Kidney tubule cell (primary cell): ENCODE data around the gene KLRG1.

Source experiments
- DNase-seq: peaks from one replicate; pipeline ENCODE4 v3.0.0-alpha.2; 2018; ENCODE audit warnings: low spot score

The KLRG1 gene

GRCh38 chr12:9040484-9041186 is 51.3 kb downstream of the KLRG1 start:
- DNase-seq: no peak

GRCh38 chr12:9041321-9041720 is 52.0 kb downstream of the KLRG1 start:
- peak; percentile 10 for DNase-seq

GRCh38 chr12:9043766-9044165 is 54.4 kb downstream of the KLRG1 start:
- DNase-seq: no peak

GRCh38 chr12:9047105-9047504 is 57.8 kb downstream of the KLRG1 start:
- no peak for DNase-seq

- no peak for DNase-seq
These were observed 59.6 kb downstream of the KLRG1 start for GRCh38 chr12:9048930-9049329.

- peak; percentile 57 for DNase-seq
These were observed 60.3 kb downstream of the KLRG1 start for GRCh38 chr12:9049520-9050133.

GRCh38 chr12:9050521-9051157 is 61.3 kb downstream of the KLRG1 start:
- DNase-seq: no peak

DNA sequence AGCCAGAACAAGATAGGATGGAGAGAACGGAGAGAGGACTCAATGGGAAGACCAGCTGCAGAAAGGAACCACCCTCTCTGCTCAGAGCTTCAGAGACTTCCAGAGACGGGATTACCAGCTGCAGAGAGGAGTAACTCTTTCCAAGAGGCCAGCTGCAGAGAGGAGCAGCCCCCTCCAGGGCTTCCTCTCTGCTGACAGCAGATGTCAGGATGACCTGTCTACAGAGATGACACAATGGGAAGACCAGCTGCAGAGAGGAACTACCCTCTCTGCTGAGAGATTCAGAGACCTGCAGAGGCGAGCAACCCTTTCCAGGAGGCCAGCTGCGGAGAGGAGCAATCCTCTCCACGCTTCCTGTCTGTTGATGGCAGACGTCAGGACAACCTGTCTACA is 61.8 kb downstream of the KLRG1 start:
- no peak for DNase-seq

GRCh38 chr12:9052610-9053009 is 63.3 kb downstream of the KLRG1 start:
- no peak for DNase-seq
